IMR-90 (cell line): ENCODE data around the gene GJC2. TPM values are rescaled to one million over a fixed set of nuclear protein-coding genes. Genes with fewer than 3 reads are reported as not detected.

Experiments used
- ATAC-seq: fragments of 200-7000 bp; cut with Tn5 transposase; 2 replicates; pipeline ENCODE4 v1.9.1; 2020; ENCODE audit warnings: low read depth, mild to moderate bottlenecking, moderate library complexity
- BruUV-seq: library from RNA; stranded (reverse); fragments of 400-500 nt; replicated peaks from 2 replicates; lab custom pipeline; 2021; lab: Mats Ljungman, UMichigan
- CTCF ChIA-PET: fragments of 300-600 bp; formaldehyde crosslinking; extraction: SDS; loops from one replicate; lab custom pipeline; 2021; ENCODE audit warnings: antibody characterized with exemption; lab: Yijun Ruan, JAX
- POLR2A ChIA-PET: fragments of 300-600 bp; sonication (Branson Sonifier 250); formaldehyde crosslinking; loops from one replicate; lab custom pipeline; 2022; ENCODE audit warnings: antibody characterized with exemption; ENCODE audit not compliant: unreplicated experiment; lab: Charles Lee
- DNase-seq: peaks from one replicate; pipeline ENCODE4 v3.0.0; 2013
- H2AFZ ChIP-seq: replicated peaks from 2 replicates; pipeline ENCODE3; 2013; ENCODE audit warnings: low read length, mild to moderate bottlenecking; ENCODE audit not compliant: poor library complexity
- H2AK5ac ChIP-seq: 2 replicates; pipeline ENCODE4 v1.6.1; 2013; ENCODE audit warnings: low read depth, low read length, inconsistent platforms
- H2AK9ac ChIP-seq: replicated peaks from 2 replicates; pipeline ENCODE3; 2013; ENCODE audit warnings: mild to moderate bottlenecking, low read depth, low read length, moderate library complexity; ENCODE audit not compliant: poor library complexity
- H2BK120ac ChIP-seq: 2 replicates; pipeline ENCODE4 v1.6.1; 2013; ENCODE audit warnings: low read depth, low read length, inconsistent platforms
- H2BK15ac ChIP-seq: 3 replicates; pipeline ENCODE4 v1.6.1; 2013; ENCODE audit warnings: low read depth, low read length, inconsistent platforms
- H2BK20ac ChIP-seq: 2 replicates; pipeline ENCODE4 v1.6.1; 2013; ENCODE audit warnings: low read depth, mild to moderate bottlenecking, inconsistent platforms, low read length, moderate library complexity
- H2BK5ac ChIP-seq: 2 replicates; pipeline ENCODE4 v1.6.1; 2013; ENCODE audit warnings: mild to moderate bottlenecking, low read depth, low read length, inconsistent platforms; ENCODE audit not compliant: poor library complexity, severe bottlenecking
- H3K14ac ChIP-seq: replicated peaks from 2 replicates; pipeline ENCODE4 v1.6.1; 2013; ENCODE audit warnings: low read depth, low read length, inconsistent platforms
- H3K18ac ChIP-seq: 2 replicates; pipeline ENCODE4 v1.6.1; 2013; ENCODE audit warnings: low read depth, low read length, control low read depth
- H3K23ac ChIP-seq: 2 replicates; pipeline ENCODE4 v1.6.1; 2013; ENCODE audit warnings: low read depth, low read length, inconsistent platforms
- H3K27ac ChIP-seq: 2 replicates; pipeline ENCODE4 v1.5.1; 2013; ENCODE audit warnings: mild to moderate bottlenecking, control low read depth, low read length; ENCODE audit not compliant: insufficient read depth
- H3K27me3 ChIP-seq: 2 replicates; pipeline ENCODE4 v1.6.1; 2013; ENCODE audit warnings: low read length; ENCODE audit not compliant: control insufficient read depth, insufficient read depth
- H3K36me3 ChIP-seq: 2 replicates; pipeline ENCODE4 v1.6.1; 2013; ENCODE audit warnings: low read length, mixed read lengths; ENCODE audit not compliant: control insufficient read depth, insufficient read depth
- H3K4ac ChIP-seq: 2 replicates; pipeline ENCODE4 v1.6.1; 2013; ENCODE audit warnings: low read depth, low read length, inconsistent platforms
- H3K4me1 ChIP-seq: 2 replicates; pipeline ENCODE4 v1.6.1; 2013; ENCODE audit warnings: low read length, mixed read lengths; ENCODE audit not compliant: control insufficient read depth, insufficient read depth
- H3K4me2 ChIP-seq: 2 replicates; pipeline ENCODE4 v1.6.1; 2013; ENCODE audit warnings: low read depth, mild to moderate bottlenecking, control low read depth, low read length, moderate library complexity
- H3K4me3 ChIP-seq: 2 replicates; pipeline ENCODE4 v1.5.1; 2013; ENCODE audit warnings: low read depth, mild to moderate bottlenecking, control low read depth, low read length, moderate library complexity; ENCODE audit not compliant: insufficient read depth
- H3K56ac ChIP-seq: 2 replicates; pipeline ENCODE4 v1.6.1; 2013; ENCODE audit warnings: low read length, inconsistent platforms; ENCODE audit not compliant: insufficient read depth; ENCODE audit errors: extremely low read depth
- H3K79me1 ChIP-seq, 2 experiments: 2 replicates each; pipeline ENCODE4 v1.6.1; 2013; ENCODE audit warnings: low read length in 2 of 2, inconsistent platforms in 1 of 2, low read depth in 1 of 2
- H3K9ac ChIP-seq: 2 replicates; pipeline ENCODE4 v1.6.1; 2013; ENCODE audit warnings: low read depth, low read length, control low read depth
- H3K9me1 ChIP-seq: 2 replicates; pipeline ENCODE4 v1.6.1; 2013; ENCODE audit warnings: low read length, inconsistent platforms; ENCODE audit not compliant: insufficient read depth
- H3K9me3 ChIP-seq: 2 replicates; pipeline ENCODE4 v1.6.1; 2013; ENCODE audit warnings: low read length; ENCODE audit not compliant: control insufficient read depth, insufficient read depth
- H4K20me1 ChIP-seq: 2 replicates; pipeline ENCODE4 v1.6.1; 2013; ENCODE audit warnings: low read length, inconsistent platforms; ENCODE audit not compliant: insufficient read depth
- H4K5ac ChIP-seq: 2 replicates; pipeline ENCODE4 v1.6.1; 2013; ENCODE audit warnings: mild to moderate bottlenecking, low read depth, low read length, control low read depth
- H4K8ac ChIP-seq, 2 experiments: 2 replicates each; pipeline ENCODE4 v1.6.1; 2013; ENCODE audit warnings: low read depth in 2 of 2, low read length in 2 of 2, control low read depth in 1 of 2, inconsistent platforms in 1 of 2
- H4K91ac ChIP-seq: 2 replicates; pipeline ENCODE4 v1.6.1; 2013; ENCODE audit warnings: low read depth, low read length, inconsistent platforms; ENCODE audit not compliant: insufficient read depth
- RAD21 ChIP-seq: IDR thresholded peaks from 2 replicates; pipeline ENCODE4 v1.6.1; 2012; ENCODE audit warnings: low read length, improper control_type of control experiment
- WGBS, 2 experiments: methylation state at CpG; one replicate each; pipeline versions ENCODE4 v1.1.5 to v1.1.7; 2013; ENCODE audit warnings: missing lambda C conversion rate in 2 of 2; ENCODE audit not compliant: insufficient read length in 1 of 2; ENCODE audit errors: extremely low coverage in 2 of 2; 5-methylcytosine and 5-hydroxymethylcytosine counted together
- dilution Hi-C: fragments of 300-500 bp; cut with HindIII; formaldehyde crosslinking; loops from one replicate; pipeline ENCODE4 v1.14.3; 2018; ENCODE audit warnings: low sequenced_read_pairs; ENCODE audit not compliant: unreplicated experiment
- in situ Hi-C: fragments of 300-500 bp; cut with MboI; formaldehyde crosslinking; loops from 3 replicates; pipeline ENCODE4 v1.14.3; 2019; ENCODE audit warnings: low sequenced_read_pairs, inconsistent platforms, mixed read lengths
- intact Hi-C: fragments of 100-400 bp; cut with micrococcal nuclease; formaldehyde crosslinking; loops from 2 replicates; pipeline ENCODE4 v1.10.0; 2022
- polyA plus RNA-seq, 3 experiments: library from polyadenylated mRNA; depleted of rRNA; stranded (reverse); fragments of >200 nt; gene quantifications; 2 replicates each; pipeline ENCODE4 v1.2.3, GENCODE V29; 2012; ENCODE audit warnings: low replicate concordance in 1 of 3
- total RNA-seq: library from RNA; depleted of rRNA; stranded (reverse); fragments of >200 nt; gene quantifications from 2 replicates; pipeline ENCODE4 v1.2.3, GENCODE V29; 2012
- TF ChIP-seq, protein P1 (sequence below): conservative IDR thresholded peaks from 2 replicates; pipeline ENCODE4 v1.5.1; 2012; ENCODE audit warnings: mild to moderate bottlenecking, low read depth, low read length, improper control_type of control experiment
- TF ChIP-seq, protein P2 (sequence below): fragments of 150-350 bp; IDR thresholded peaks from 2 replicates; pipeline ENCODE4 v1.6.1; 2016; ENCODE audit warnings: low read depth, mild to moderate bottlenecking, low read length, moderate library complexity, borderline replicate concordance

The GJC2 gene
- total and polyA plus RNA-seq, 2 of the 4 experiments (the other 2 are of a cell fraction), result 1.1 to 1.7 TPM

GRCh38 chr1:228198977-228199590 is 49.4 kb downstream of the GJC2 start:
- ChIA-PET CTCF (no interaction called here), POLR2A (no interaction called here)
- Histone ChIP-seq H3K9me1 (no peaks in the 10 kb centered on the region; the same call in 1 of the 2 replicates), H3K27me3 (no peaks in the 10 kb centered on the region), H3K4me2 (no peak overlapping the region), H2BK5ac (no peak overlapping the region), H3K4ac (no peak overlapping the region), H3K56ac (no peak overlapping the region), H3K9ac (no peak overlapping the region), H2AK9ac (no peak overlapping the region), H4K8ac (no peak overlapping the region), H2BK15ac (no peak overlapping the region), H2BK20ac (no peak overlapping the region), H4K20me1 (no peaks in the 10 kb centered on the region), H3K23ac (no peak overlapping the region), H2BK120ac (no peak overlapping the region), H2AFZ (no peak overlapping the region), H3K4me1 (no peaks in the 10 kb centered on the region), H4K91ac (no peak overlapping the region), H3K18ac (no peak overlapping the region), H3K14ac (no peak overlapping the region), H4K5ac (no peak overlapping the region), H2AK5ac (no peak overlapping the region), H3K79me1 (no peaks in the 10 kb centered on the region), H3K36me3 (no peaks in the 10 kb centered on the region), H3K27ac (no peak overlapping the region), H3K9me3 (peaks cover 16% of the 10 kb centered on the region), H3K4me3 (no peak overlapping the region)
- in situ Hi-C loops, result no loop called here
- BruUV-seq, result no TSS peak
- no CpG with 5 or more reads among the region's 2 CpGs for WGBS, 2 experiments
- intact Hi-C loops, result no loop called here
- DNase-seq, result peak; percentile 20
- ATAC-seq, result no peak
- dilution Hi-C loops, result no loop called here
- no peak for TF ChIP-seq RAD21
- TF ChIP-seq, protein P1, sequence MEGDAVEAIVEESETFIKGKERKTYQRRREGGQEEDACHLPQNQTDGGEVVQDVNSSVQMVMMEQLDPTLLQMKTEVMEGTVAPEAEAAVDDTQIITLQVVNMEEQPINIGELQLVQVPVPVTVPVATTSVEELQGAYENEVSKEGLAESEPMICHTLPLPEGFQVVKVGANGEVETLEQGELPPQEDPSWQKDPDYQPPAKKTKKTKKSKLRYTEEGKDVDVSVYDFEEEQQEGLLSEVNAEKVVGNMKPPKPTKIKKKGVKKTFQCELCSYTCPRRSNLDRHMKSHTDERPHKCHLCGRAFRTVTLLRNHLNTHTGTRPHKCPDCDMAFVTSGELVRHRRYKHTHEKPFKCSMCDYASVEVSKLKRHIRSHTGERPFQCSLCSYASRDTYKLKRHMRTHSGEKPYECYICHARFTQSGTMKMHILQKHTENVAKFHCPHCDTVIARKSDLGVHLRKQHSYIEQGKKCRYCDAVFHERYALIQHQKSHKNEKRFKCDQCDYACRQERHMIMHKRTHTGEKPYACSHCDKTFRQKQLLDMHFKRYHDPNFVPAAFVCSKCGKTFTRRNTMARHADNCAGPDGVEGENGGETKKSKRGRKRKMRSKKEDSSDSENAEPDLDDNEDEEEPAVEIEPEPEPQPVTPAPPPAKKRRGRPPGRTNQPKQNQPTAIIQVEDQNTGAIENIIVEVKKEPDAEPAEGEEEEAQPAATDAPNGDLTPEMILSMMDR, result no peak
- TF ChIP-seq, protein P2, sequence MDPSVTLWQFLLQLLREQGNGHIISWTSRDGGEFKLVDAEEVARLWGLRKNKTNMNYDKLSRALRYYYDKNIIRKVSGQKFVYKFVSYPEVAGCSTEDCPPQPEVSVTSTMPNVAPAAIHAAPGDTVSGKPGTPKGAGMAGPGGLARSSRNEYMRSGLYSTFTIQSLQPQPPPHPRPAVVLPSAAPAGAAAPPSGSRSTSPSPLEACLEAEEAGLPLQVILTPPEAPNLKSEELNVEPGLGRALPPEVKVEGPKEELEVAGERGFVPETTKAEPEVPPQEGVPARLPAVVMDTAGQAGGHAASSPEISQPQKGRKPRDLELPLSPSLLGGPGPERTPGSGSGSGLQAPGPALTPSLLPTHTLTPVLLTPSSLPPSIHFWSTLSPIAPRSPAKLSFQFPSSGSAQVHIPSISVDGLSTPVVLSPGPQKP, result no peak
